PFSK-1 (cell line): Measurements from ENCODE around the gene BIRC7.

ENCODE experiments used
- FOXP2 ChIP-seq: optimal IDR thresholded peaks from 2 replicates; pipeline ENCODE3; 2011; ENCODE audit warnings: borderline replicate concordance, control low read depth, inconsistent platforms; ENCODE audit not compliant: insufficient read depth; ENCODE audit errors: extremely low read length, extremely low read depth
- POLR2AphosphoS5 ChIP-seq: IDR thresholded peaks from 2 replicates; pipeline ENCODE4 v1.6.1; 2012; ENCODE audit warnings: low read depth, mild to moderate bottlenecking, control low read depth, low read length, moderate library complexity
- SIN3A ChIP-seq: IDR thresholded peaks from 2 replicates; pipeline ENCODE4 v1.6.1; 2012; ENCODE audit warnings: mild to moderate bottlenecking, low read length, moderate library complexity, borderline replicate concordance; ENCODE audit not compliant: insufficient read depth
- TAF1 ChIP-seq: IDR thresholded peaks from 2 replicates; pipeline ENCODE4 v1.6.1; 2012; ENCODE audit warnings: low read length, control low read depth, borderline replicate concordance; ENCODE audit not compliant: insufficient read depth
- TF ChIP-seq, protein P1 (sequence below), 2 experiments: IDR thresholded peaks; 2 replicates each; pipeline versions ENCODE4 v1.6.1 to v1.8.0; 2011 to 2012; ENCODE audit warnings: low read depth in 2 of 2, low read length in 2 of 2, control low read depth in 1 of 2, inconsistent platforms in 1 of 2, mild to moderate bottlenecking in 1 of 2, moderate library complexity in 1 of 2; ENCODE audit not compliant: insufficient read depth in 1 of 2

BIRC7 gene

DNA sequence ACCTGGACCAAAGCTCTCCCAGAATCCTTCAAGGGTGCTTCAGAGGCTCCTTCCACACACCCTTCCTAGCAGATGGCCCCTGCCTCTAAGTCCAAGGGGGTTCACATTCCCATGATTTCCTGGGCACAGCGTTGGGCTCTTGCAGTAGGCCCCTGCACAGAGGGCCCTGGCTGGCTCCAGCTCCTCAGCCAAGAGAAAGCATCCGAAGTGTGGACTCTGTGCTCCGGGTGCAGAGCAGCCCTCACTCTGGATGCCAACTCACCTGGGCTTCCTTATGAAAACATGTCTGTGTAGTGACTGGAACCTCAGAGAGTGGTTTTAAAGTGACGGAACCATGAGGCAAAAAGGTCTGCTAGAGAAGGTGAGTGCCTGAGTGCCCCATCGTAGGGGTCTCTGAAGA lies 31.3 kb upstream of the BIRC7 start:
- no peak for TF ChIP-seq FOXP2
- no peak for TF ChIP-seq SIN3A
- no peak for TF ChIP-seq POLR2AphosphoS5
- TF ChIP-seq TAF1 = no peak
- TF ChIP-seq, protein P1, sequence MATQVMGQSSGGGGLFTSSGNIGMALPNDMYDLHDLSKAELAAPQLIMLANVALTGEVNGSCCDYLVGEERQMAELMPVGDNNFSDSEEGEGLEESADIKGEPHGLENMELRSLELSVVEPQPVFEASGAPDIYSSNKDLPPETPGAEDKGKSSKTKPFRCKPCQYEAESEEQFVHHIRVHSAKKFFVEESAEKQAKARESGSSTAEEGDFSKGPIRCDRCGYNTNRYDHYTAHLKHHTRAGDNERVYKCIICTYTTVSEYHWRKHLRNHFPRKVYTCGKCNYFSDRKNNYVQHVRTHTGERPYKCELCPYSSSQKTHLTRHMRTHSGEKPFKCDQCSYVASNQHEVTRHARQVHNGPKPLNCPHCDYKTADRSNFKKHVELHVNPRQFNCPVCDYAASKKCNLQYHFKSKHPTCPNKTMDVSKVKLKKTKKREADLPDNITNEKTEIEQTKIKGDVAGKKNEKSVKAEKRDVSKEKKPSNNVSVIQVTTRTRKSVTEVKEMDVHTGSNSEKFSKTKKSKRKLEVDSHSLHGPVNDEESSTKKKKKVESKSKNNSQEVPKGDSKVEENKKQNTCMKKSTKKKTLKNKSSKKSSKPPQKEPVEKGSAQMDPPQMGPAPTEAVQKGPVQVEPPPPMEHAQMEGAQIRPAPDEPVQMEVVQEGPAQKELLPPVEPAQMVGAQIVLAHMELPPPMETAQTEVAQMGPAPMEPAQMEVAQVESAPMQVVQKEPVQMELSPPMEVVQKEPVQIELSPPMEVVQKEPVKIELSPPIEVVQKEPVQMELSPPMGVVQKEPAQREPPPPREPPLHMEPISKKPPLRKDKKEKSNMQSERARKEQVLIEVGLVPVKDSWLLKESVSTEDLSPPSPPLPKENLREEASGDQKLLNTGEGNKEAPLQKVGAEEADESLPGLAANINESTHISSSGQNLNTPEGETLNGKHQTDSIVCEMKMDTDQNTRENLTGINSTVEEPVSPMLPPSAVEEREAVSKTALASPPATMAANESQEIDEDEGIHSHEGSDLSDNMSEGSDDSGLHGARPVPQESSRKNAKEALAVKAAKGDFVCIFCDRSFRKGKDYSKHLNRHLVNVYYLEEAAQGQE (IDR thresholded peaks at IDR 0.05; ENCODE audit: insufficient read depth in 1 of 2, low read depth in 2 of 2, low read length in 2 of 2) = no peak

DNA sequence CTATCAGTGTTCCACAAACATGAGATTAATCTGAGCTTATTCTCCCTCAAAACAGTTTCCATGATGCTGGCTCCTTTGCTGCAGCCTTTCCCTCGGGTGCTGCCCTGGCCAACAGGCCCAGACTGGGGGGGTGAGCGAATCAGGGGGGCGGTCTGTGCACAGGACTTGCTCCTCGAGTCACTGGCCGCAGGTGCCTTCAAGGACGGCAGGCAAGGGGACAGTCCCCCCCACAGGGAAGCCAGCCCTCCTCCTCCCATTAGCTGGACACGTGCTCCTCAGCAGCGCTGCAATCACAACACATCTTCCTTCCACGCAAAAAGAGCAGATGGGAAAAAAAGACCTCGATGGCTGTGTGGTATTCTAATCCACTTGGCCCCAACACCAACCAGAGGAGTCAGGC lies 29.8 kb upstream of the BIRC7 start:
- TF ChIP-seq SIN3A (no peak), FOXP2 (no peak), POLR2AphosphoS5 (no peak), TAF1 (no peak)
- TF ChIP-seq, protein P1 (IDR thresholded peaks at IDR 0.05; ENCODE audit: insufficient read depth in 1 of 2, low read depth in 2 of 2, low read length in 2 of 2) = no peak

DNA sequence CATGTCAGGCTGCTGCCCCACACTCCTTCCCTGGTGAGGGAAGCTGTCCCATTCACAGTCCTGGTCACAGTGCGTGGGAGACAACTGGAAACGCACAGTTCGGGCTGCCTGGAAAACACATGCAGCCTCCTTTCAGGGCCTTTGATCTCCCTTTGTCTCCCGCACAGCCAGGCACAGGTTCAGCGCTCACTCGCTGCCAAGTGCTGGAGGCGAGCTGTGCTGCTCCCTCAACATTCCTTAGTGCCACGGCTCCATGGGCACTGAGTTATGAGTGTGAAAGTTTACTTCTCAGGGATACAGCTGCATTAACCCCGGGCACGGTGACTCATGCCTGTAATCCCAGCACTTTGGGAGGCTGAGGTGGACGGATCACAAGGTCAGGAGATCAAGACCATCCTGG lies 28.8 kb upstream of the BIRC7 start:
- TF ChIP-seq, protein P1 (IDR thresholded peaks at IDR 0.05; ENCODE audit: insufficient read depth in 1 of 2, low read depth in 2 of 2, low read length in 2 of 2) = no peak
- TF ChIP-seq POLR2AphosphoS5 (no peak), FOXP2 (no peak), TAF1 (no peak), SIN3A (no peak)

DNA sequence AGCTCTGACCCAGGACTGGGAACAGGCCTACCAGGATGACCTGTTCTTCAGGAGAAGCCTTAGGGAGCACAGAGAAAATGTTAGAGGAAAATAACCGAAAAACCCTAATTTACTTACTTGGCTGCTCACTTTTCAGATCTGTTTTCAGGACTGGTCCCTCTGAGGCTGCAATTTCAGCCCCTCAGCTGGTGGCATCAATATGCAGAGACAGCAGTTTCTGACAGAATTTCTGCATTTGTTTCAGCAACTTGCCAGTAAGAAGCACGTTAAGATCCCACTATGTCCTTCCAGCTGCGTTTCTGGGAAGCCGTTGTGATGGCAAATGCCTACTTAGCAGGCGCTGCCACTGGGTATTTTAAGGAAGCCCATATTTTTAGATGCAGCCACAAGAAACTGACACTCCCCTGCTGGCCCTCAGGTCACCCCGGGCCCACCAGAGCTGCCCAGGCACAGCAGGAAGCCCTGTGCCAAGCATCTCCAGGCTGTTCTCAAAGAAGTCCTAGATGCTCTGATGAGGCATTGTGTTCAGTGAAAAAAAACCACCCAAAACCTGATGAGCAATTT lies 27.3 kb upstream of the BIRC7 start:
- TF ChIP-seq, protein P1 (IDR thresholded peaks at IDR 0.05; ENCODE audit: insufficient read depth in 1 of 2, low read depth in 2 of 2, low read length in 2 of 2) = no peak
- no peak for TF ChIP-seq FOXP2
- TF ChIP-seq TAF1 = no peak
- TF ChIP-seq POLR2AphosphoS5 = no peak
- TF ChIP-seq SIN3A = no peak

DNA sequence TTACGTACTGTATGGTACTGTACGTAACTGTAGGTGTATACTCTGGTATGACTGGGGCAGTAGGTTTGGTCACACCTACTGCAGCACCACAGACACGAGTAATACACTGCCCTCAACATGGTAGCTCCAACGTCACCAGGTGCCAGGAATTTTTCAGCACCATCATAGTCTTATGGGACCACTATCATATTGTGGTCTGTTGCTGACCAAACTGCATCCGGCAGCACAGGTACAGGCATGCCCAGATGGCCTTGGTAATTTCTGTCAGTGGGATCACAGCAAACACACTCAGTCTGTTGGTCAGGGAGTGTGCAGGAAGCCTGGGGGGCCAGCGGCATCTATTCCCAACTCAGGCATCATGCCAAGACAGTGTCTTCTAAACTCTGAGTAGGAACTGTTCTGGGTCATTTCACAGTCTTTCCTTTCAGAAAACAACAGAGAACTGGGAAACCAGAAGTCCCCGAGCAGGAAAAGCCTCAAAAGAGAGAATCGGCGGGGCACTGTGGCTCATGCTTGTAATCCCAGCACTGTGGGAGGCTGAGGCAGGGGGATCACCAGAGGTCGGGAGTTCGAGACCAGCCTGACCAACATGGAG lies 25.6 kb upstream of the BIRC7 start:
- TF ChIP-seq POLR2AphosphoS5 = no peak
- no peak for TF ChIP-seq FOXP2
- TF ChIP-seq SIN3A = no peak
- TF ChIP-seq, protein P1 (IDR thresholded peaks at IDR 0.05; ENCODE audit: insufficient read depth in 1 of 2, low read depth in 2 of 2, low read length in 2 of 2) = no peak
- TF ChIP-seq TAF1 = no peak
